Right atrium auricular region (tissue), 2 donors: ENCODE results near the gene FRMD3. TPM values are rescaled to one million over a fixed set of nuclear protein-coding genes. Genes with fewer than 3 reads are reported as not detected.

Experiments
- DNase-seq: peaks from one replicate; pipeline ENCODE4 v3.0.0-alpha.2; 2019; ENCODE audit warnings: low spot score
- H3K27ac ChIP-seq, 2 donors: fragments of 200-600 bp; sonication (generic); 1 replicate in 1 of 2; 2 replicates in 1 of 2; pipeline ENCODE4 v1.5.1; 2016 to 2019
- H3K27me3 ChIP-seq, 2 donors: fragments of 200-600 bp; sonication (generic); one replicate each; pipeline versions ENCODE4 v1.5.1 to v1.6.0; 2017 to 2019
- H3K36me3 ChIP-seq: fragments of 200-600 bp; sonication (generic); one replicate; pipeline ENCODE4 v1.5.1; 2016
- H3K4me1 ChIP-seq, 2 donors: fragments of 200-600 bp; sonication (generic); one replicate each; pipeline versions ENCODE4 v1.5.1 to v1.6.0; 2017 to 2019
- H3K4me3 ChIP-seq, 2 donors: fragments of 200-600 bp; sonication (generic); 1 replicate in 1 of 2; 2 replicates in 1 of 2; pipeline ENCODE4 v1.5.1; 2017 to 2019; ENCODE audit warnings: mild to moderate bottlenecking in 1 of 2, moderate library complexity in 1 of 2
- H3K9me3 ChIP-seq, 2 donors: fragments of 200-600 bp; sonication (generic); one replicate each; pipeline ENCODE4 v1.5.1; 2019
- CTCF ChIP-seq, 2 donors: fragments of 200-600 bp; sonication (generic); IDR thresholded peaks; one replicate each; pipeline ENCODE4 v1.5.1; 2019; ENCODE audit warnings: antibody characterized with exemption in 2 of 2
- total RNA-seq, 2 donors: library from RNA; depleted of rRNA; stranded (reverse); fragments of >200 nt; gene quantifications; one replicate each; pipeline ENCODE4 v1.1.0, GENCODE V29; 2016

FRMD3 gene
- total RNA-seq, 2 donors from 2014 or later, result 31.4 to 77.5 TPM

GRCh38 chr9:83383034-83383433 is 155.2 kb downstream of the FRMD3 start:
- peaks cover 0 to 19% of the 10 kb centered on the region in 2 donors for H3K9me3 ChIP-seq
- no peak overlapping the region for H3K4me3 ChIP-seq
- no peaks in the 10 kb centered on the region for H3K27me3 ChIP-seq
- no peak for TF ChIP-seq CTCF (IDR thresholded peaks at IDR 0.05)
- no peaks in the 10 kb centered on the region for H3K36me3 ChIP-seq
- no peak for DNase-seq
- H3K4me1 ChIP-seq, result no peaks in the 10 kb centered on the region
- no peak overlapping the region for H3K27ac ChIP-seq

GRCh38 chr9:83382421-83382820 is 155.8 kb downstream of the FRMD3 start:
- no peaks in the 10 kb centered on the region for H3K36me3 ChIP-seq
- no peak for DNase-seq

DNA sequence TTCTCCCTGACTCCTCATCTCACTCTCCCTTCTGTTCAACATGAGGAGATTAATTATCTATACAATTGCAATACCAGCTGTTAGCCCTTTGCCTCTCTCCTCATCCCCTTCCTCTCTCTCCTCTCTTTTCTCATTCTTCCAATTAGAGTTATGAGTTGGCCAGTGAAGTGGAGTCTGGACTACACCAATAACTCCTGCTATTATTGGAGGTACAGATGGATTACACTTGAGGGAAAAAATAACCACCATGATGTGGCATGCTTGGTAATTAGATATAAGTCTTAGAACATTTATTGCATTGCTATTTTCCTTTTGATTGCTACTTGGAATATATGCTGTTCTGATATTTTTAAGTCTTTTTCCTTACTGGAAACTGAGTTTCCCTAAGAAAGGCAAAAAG is 159.2 kb downstream of the FRMD3 start:
- DNase-seq, result no peak
- H3K27me3 ChIP-seq, result no peaks in the 10 kb centered on the region
- no peak overlapping the region for H3K4me3 ChIP-seq
- H3K36me3 ChIP-seq, result no peaks in the 10 kb centered on the region
- no peaks in the 10 kb centered on the region for H3K4me1 ChIP-seq
- TF ChIP-seq CTCF (IDR thresholded peaks at IDR 0.05), result no peak
- no peak overlapping the region for H3K27ac ChIP-seq
- peaks cover 0 to 10% of the 10 kb centered on the region in 2 donors for H3K9me3 ChIP-seq

More at GRCh38 chr9:83382421-83382820, 155.8 kb downstream of the FRMD3 start:
- Histone ChIP-seq H3K27ac (no peak overlapping the region), H3K27me3 (no peaks in the 10 kb centered on the region), H3K9me3 (peaks cover 0 to 19% of the 10 kb centered on the region in 2 donors), H3K4me3 (no peak overlapping the region), H3K4me1 (no peaks in the 10 kb centered on the region)
- no peak for TF ChIP-seq CTCF (IDR thresholded peaks at IDR 0.05)

- Histone ChIP-seq H3K4me1 (no peaks in the 10 kb centered on the region), H3K4me3 (no peak overlapping the region), H3K9me3 (no peaks in the 10 kb centered on the region), H3K36me3 (no peaks in the 10 kb centered on the region), H3K27me3 (no peaks in the 10 kb centered on the region), H3K27ac (no peak overlapping the region)
- DNase-seq, result no peak
- no peak for TF ChIP-seq CTCF (IDR thresholded peaks at IDR 0.05)
Measured at GRCh38 chr9:83372957-83373356, 165.2 kb downstream of the FRMD3 start.

- no peaks in the 10 kb centered on the region for H3K36me3 ChIP-seq
- H3K4me1 ChIP-seq, result no peaks in the 10 kb centered on the region
- no peaks in the 10 kb centered on the region for H3K9me3 ChIP-seq
- DNase-seq, result no peak
- no peak for TF ChIP-seq CTCF (IDR thresholded peaks at IDR 0.05)
- no peaks in the 10 kb centered on the region for H3K27me3 ChIP-seq
- H3K4me3 ChIP-seq, result no peak overlapping the region
- H3K27ac ChIP-seq, result no peak overlapping the region
Measured at GRCh38 chr9:83367326-83367725, 170.9 kb downstream of the FRMD3 start.

- H3K27me3 ChIP-seq, result no peaks in the 10 kb centered on the region
- no peak overlapping the region for H3K4me3 ChIP-seq
- no peak for TF ChIP-seq CTCF (IDR thresholded peaks at IDR 0.05)
- H3K4me1 ChIP-seq, result no peaks in the 10 kb centered on the region
- H3K9me3 ChIP-seq, result no peaks in the 10 kb centered on the region
- H3K36me3 ChIP-seq, result no peaks in the 10 kb centered on the region
- H3K27ac ChIP-seq, result no peak overlapping the region
- DNase-seq, result no peak
Measured at GRCh38 chr9:83362341-83362995, 175.7 kb downstream of the FRMD3 start.
